Caco-2 (cell line): ENCODE data around the gene KATNAL1. TPM values are rescaled to one million over a fixed set of nuclear protein-coding genes. Genes with fewer than 3 reads are reported as not detected.

Experiments used
- BruUV-seq: library from RNA; stranded (reverse); fragments of 400-500 nt; replicated peaks from 2 replicates; lab custom pipeline; 2021; lab: Mats Ljungman, UMichigan
- CTCF ChIA-PET: fragments of 300-600 bp; sonication (Branson Sonifier 250); formaldehyde crosslinking; loops from one replicate; lab custom pipeline; 2022; ENCODE audit warnings: antibody characterized with exemption; lab: Charles Lee
- POLR2A ChIA-PET: fragments of 300-600 bp; sonication (Branson Sonifier 250); formaldehyde crosslinking; loops from one replicate; lab custom pipeline; 2022; ENCODE audit warnings: antibody characterized with exemption; lab: Charles Lee
- DNase-seq, 2 experiments: peaks; one replicate each; pipeline versions ENCODE4 v3.0.0 to v3.0.0-alpha.2; 2020 to 2022
- H3K27me3 ChIP-seq: replicated peaks from 2 replicates; pipeline ENCODE4 v1.6.0; 2011; ENCODE audit warnings: low read length; ENCODE audit not compliant: control insufficient read depth, insufficient read depth
- H3K36me3 ChIP-seq: 2 replicates; pipeline ENCODE4 v1.5.1; 2011; ENCODE audit warnings: low read length; ENCODE audit not compliant: control insufficient read depth, insufficient read depth
- H3K4me1 ChIP-seq: fragments of 250-450 bp; sonication (Bioruptor Pico); 2 replicates; pipeline ENCODE4 v1.5.1; 2020; ENCODE audit warnings: mild to moderate bottlenecking
- H3K4me3 ChIP-seq: 2 replicates; pipeline ENCODE4 v1.5.1; 2011; ENCODE audit warnings: low read depth, mild to moderate bottlenecking, control low read depth, low read length
- H3K9me3 ChIP-seq: fragments of 250-450 bp; sonication (Bioruptor Pico); 2 replicates; pipeline ENCODE4 v1.5.1; 2020; ENCODE audit warnings: mild to moderate bottlenecking, moderate library complexity
- H3K27ac Mint-ChIP-seq: one replicate; pipeline ENCODE4 v1.8.0; 2022; ENCODE audit warnings: mixed read lengths; ENCODE audit not compliant: unreplicated experiment
- H3K27me3 Mint-ChIP-seq: one replicate; pipeline ENCODE4 v1.8.0; 2022; ENCODE audit warnings: mixed read lengths; ENCODE audit not compliant: insufficient read depth, unreplicated experiment
- H3K36me3 Mint-ChIP-seq: one replicate; pipeline ENCODE4 v1.8.0; 2022; ENCODE audit warnings: mild to moderate bottlenecking, mixed read lengths; ENCODE audit not compliant: insufficient read depth, unreplicated experiment
- H3K4me1 Mint-ChIP-seq: one replicate; pipeline ENCODE4 v1.8.0; 2022; ENCODE audit warnings: low read depth, mixed read lengths; ENCODE audit not compliant: unreplicated experiment
- H3K4me3 Mint-ChIP-seq: one replicate; pipeline ENCODE4 v1.8.0; 2022; ENCODE audit warnings: mild to moderate bottlenecking, moderate library complexity, mixed read lengths; ENCODE audit not compliant: unreplicated experiment
- H3K9me3 Mint-ChIP-seq: one replicate; pipeline ENCODE4 v1.8.0; 2022; ENCODE audit warnings: mixed read lengths; ENCODE audit not compliant: unreplicated experiment
- CTCF ChIP-seq, 2 experiments: fragments of 200-600 bp in 1 of 2; IDR thresholded peaks; 1 replicate in 1 of 2; 2 replicates in 1 of 2; pipeline versions ENCODE4 v1.5.1 to v1.8.0; 2011 to 2022; ENCODE audit warnings: antibody characterized with exemption in 1 of 2, control low read depth in 1 of 2, inconsistent platforms in 1 of 2, low read depth in 1 of 2, low read length in 1 of 2, mild to moderate bottlenecking in 1 of 2, moderate library complexity in 1 of 2; ENCODE audit not compliant: insufficient read depth in 1 of 2, severe bottlenecking in 1 of 2, unreplicated experiment in 1 of 2
- intact Hi-C: fragments of 100-400 bp; cut with micrococcal nuclease; formaldehyde crosslinking; loops from one replicate; pipeline ENCODE4 v1.10.0; 2022; ENCODE audit not compliant: unreplicated experiment
- total RNA-seq: library from RNA; stranded (reverse); gene quantifications from 2 replicates; pipeline ENCODE4 v1.2.3, GENCODE V29; 2022

The KATNAL1 gene
- total RNA-seq, 1 experiment from 2014 or later = 8.1 TPM

- intact Hi-C loops = loop anchor here (1.0 kb wide), 1 partner anchor 27 kb away; no protein-coding TSS in a partner anchor
- TF ChIP-seq CTCF (IDR thresholded peaks at IDR 0.05; ENCODE audit: insufficient read depth in 1 of 2, low read depth in 1 of 2, low read length in 1 of 2, severe bottlenecking in 1 of 2, unreplicated experiment in 1 of 2) = peak; percentile 29 to 46
- DNase-seq = no peak
- Histone ChIP-seq H3K27me3 (no peaks in the 10 kb centered on the region), H3K9me3 (no peaks in the 10 kb centered on the region; the same call in 1 of the 2 replicates), H3K36me3 (no peaks in the 10 kb centered on the region), H3K4me3 (no peak overlapping the region), H3K4me1 (no peaks in the 10 kb centered on the region)
- Mint-ChIP-seq H3K9me3 (no peaks in the 10 kb centered on the region), H3K4me3 (no peak overlapping the region), H3K36me3 (peaks cover 5% of the 10 kb centered on the region), H3K4me1 (no peaks in the 10 kb centered on the region), H3K27ac (no peak overlapping the region), H3K27me3 (peaks cover 3% of the 10 kb centered on the region)
- ChIA-PET POLR2A (no interaction called here), CTCF (interaction anchor here (1.9 kb wide), 1 partner anchor 26 kb away, joined by 13 read pairs; no protein-coding TSS in a partner anchor)
- BruUV-seq = no TSS peak
Observed at GRCh38 chr13:30158774-30159445, 148.4 kb downstream of the KATNAL1 start.

- Mint-ChIP-seq H3K9me3 (no peaks in the 10 kb centered on the region), H3K36me3 (peaks cover 2% of the 10 kb centered on the region), H3K27me3 (peaks cover 3% of the 10 kb centered on the region), H3K4me1 (no peaks in the 10 kb centered on the region), H3K27ac (no peak overlapping the region), H3K4me3 (no peak overlapping the region)
- Histone ChIP-seq H3K9me3 (no peaks in the 10 kb centered on the region; the same call in 1 of the 2 replicates), H3K27me3 (no peaks in the 10 kb centered on the region), H3K4me1 (no peaks in the 10 kb centered on the region), H3K4me3 (no peak overlapping the region), H3K36me3 (no peaks in the 10 kb centered on the region)
- intact Hi-C loops = no loop called here
- no peak for TF ChIP-seq CTCF (IDR thresholded peaks at IDR 0.05; ENCODE audit: insufficient read depth in 1 of 2, low read depth in 1 of 2, low read length in 1 of 2, severe bottlenecking in 1 of 2, unreplicated experiment in 1 of 2)
- BruUV-seq = no TSS peak
- ChIA-PET CTCF (interaction anchor here (1.3 to 2.6 kb wide), 3 partner anchors 25 to 27 kb away, joined by 3 to 13 read pairs (median 13); no protein-coding TSS in a partner anchor), POLR2A (no interaction called here)
- no peak for DNase-seq
Observed at GRCh38 chr13:30157616-30157993, 149.7 kb downstream of the KATNAL1 start.

- Mint-ChIP-seq H3K4me1 (no peaks in the 10 kb centered on the region), H3K4me3 (no peak overlapping the region), H3K27me3 (peaks cover 3% of the 10 kb centered on the region), H3K36me3 (no peaks in the 10 kb centered on the region), H3K27ac (no peak overlapping the region), H3K9me3 (no peaks in the 10 kb centered on the region)
- Histone ChIP-seq H3K27me3 (no peaks in the 10 kb centered on the region), H3K4me3 (no peak overlapping the region), H3K9me3 (no peaks in the 10 kb centered on the region), H3K4me1 (no peaks in the 10 kb centered on the region), H3K36me3 (no peaks in the 10 kb centered on the region)
- DNase-seq = no peak
- TF ChIP-seq CTCF (IDR thresholded peaks at IDR 0.05; ENCODE audit: insufficient read depth in 1 of 2, low read depth in 1 of 2, low read length in 1 of 2, severe bottlenecking in 1 of 2, unreplicated experiment in 1 of 2) = no peak
- ChIA-PET POLR2A (no interaction called here), CTCF (interaction anchor here (0.9 to 2.6 kb wide), 3 partner anchors 18 to 26 kb away, joined by 3 to 13 read pairs (median 3); no protein-coding TSS in a partner anchor)
- intact Hi-C loops = no loop called here
- no TSS peak for BruUV-seq
Observed at GRCh38 chr13:30156826-30157615, 150.3 kb downstream of the KATNAL1 start.
